ENCODE data around the gene DDX17.

DNA sequence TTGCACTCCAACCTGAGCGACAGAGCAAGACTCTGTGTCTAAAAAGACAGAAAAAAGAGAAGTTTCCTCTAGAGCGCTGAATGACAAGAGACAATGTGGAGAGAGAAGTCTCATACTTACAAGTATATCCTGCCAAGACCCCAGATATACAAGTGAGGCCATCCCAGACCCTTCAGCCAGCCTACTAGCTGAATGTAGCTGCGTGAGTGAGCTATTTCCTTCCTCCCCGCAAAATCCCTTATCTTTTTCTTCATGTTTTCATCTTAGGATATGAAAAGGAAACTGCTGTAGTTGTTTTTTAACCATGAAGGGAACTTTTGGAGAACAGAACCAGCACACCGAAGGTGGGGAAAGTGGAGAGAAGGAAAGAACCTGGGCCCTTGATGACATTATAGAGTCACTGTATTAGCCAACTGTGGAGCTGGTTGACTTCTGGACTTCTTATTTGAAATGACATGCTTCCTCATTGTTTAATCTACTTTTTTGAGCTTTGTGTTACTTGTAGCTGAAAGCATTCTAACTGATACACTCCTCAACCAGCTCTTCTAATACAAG, 4.4 kb upstream of the DDX17 start:
- TF ChIP-seq, protein P1, sequence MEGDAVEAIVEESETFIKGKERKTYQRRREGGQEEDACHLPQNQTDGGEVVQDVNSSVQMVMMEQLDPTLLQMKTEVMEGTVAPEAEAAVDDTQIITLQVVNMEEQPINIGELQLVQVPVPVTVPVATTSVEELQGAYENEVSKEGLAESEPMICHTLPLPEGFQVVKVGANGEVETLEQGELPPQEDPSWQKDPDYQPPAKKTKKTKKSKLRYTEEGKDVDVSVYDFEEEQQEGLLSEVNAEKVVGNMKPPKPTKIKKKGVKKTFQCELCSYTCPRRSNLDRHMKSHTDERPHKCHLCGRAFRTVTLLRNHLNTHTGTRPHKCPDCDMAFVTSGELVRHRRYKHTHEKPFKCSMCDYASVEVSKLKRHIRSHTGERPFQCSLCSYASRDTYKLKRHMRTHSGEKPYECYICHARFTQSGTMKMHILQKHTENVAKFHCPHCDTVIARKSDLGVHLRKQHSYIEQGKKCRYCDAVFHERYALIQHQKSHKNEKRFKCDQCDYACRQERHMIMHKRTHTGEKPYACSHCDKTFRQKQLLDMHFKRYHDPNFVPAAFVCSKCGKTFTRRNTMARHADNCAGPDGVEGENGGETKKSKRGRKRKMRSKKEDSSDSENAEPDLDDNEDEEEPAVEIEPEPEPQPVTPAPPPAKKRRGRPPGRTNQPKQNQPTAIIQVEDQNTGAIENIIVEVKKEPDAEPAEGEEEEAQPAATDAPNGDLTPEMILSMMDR (optimal IDR thresholded peaks at IDR 0.05 in 1 of 3, IDR thresholded peaks at IDR 0.05 in 1 of 3, conservative IDR thresholded peaks at IDR 0.05 in 1 of 3; ENCODE audit: extremely low read depth in 1 of 3, insufficient read depth in 2 of 3, low read length in 3 of 3): no peak
- TF ChIP-seq EZH2 (IDR thresholded peaks at IDR 0.05; ENCODE audit: low read length): no peak

All from keratinocyte (primary cell).